22Rv1 (cell line): Measurements from ENCODE around the gene GJB2.

ENCODE experiments used
- H3K27ac ChIP-seq: fragments of 450-650 bp; 2 replicates; pipeline ENCODE4 v1.5.1; 2017
- CTCF ChIP-seq: fragments of 450-650 bp; IDR thresholded peaks from 2 replicates; pipeline ENCODE4 v1.5.1; 2017; ENCODE audit warnings: mild to moderate bottlenecking
- ZFX ChIP-seq: fragments of 450-650 bp; IDR thresholded peaks from 2 replicates; pipeline ENCODE4 v1.6.1; 2017; ENCODE audit warnings: antibody characterized with exemption, borderline replicate concordance

Gene GJB2

GRCh38 chr13:20175907-20176652 lies 16.7 kb downstream of the GJB2 start:
- TF ChIP-seq ZFX (no peak), CTCF (no peak)
- no peak overlapping the region for H3K27ac ChIP-seq

GRCh38 chr13:20175406-20175794 lies 17.3 kb downstream of the GJB2 start:
- TF ChIP-seq CTCF (no peak), ZFX (no peak)
- no peak overlapping the region for H3K27ac ChIP-seq

DNA sequence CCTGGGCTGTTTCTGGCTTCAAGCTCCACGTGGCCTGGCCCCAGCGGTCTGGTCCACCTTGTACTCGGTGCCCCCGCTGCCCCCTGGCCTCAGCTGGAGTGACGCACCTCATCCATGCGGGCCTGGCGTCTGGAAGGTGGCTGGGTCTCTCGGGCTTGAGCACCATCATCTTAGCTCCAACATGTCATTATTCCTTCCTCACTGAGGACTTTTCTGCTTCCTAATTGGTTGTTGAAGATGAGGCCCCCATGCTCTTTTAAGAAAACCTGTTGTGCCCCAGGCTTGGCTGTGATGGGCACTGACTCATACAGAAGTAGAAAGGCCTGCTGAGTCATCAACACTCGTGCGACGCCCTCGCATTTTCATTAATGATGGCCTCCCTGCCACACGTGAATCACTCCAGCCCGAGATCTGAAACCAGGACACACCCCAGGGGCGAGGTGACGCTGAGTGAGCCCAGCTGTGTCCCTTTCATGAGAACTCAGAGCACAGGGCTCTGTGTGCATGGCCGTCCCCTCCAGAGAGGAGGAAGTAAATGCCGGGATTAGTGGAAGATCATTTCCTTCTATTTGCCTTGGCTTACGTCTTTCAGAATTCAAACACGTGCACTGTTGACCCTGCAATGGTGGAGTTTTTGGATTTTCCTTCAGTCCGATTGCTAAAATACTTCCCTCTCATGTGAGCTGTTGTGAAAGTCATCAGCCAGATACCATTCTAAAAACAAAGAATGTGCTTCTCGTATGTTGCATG lies 17.9 kb downstream of the GJB2 start:
- H3K27ac ChIP-seq, result no peak overlapping the region
- no peak for TF ChIP-seq ZFX
- no peak for TF ChIP-seq CTCF

GRCh38 chr13:20173116-20173746 lies 19.5 kb downstream of the GJB2 start:
- TF ChIP-seq CTCF (no peak), ZFX (no peak)
- no peak overlapping the region for H3K27ac ChIP-seq

GRCh38 chr13:20171364-20171763 lies 21.4 kb downstream of the GJB2 start:
- TF ChIP-seq CTCF (no peak), ZFX (no peak)
- H3K27ac ChIP-seq, result no peak overlapping the region

DNA sequence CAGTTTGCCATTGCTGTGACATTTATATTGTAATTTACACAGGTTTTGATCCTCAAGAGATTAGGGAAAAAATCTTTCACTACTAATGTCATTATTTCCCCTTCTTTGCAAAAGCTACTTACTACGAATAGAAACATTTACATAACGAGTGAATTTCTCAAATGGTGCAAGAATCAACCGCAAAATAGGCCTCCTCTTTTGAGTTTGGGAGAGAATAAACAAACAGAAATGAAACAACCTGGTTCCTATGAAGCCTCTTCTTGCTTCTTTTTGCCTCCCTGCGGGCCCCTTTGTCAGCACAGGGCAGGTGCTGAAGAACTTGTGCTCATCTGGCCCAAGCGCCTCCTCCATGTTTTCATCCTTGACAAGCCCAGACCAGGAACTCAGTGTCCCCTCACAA lies 21.8 kb downstream of the GJB2 start:
- TF ChIP-seq CTCF, result no peak
- TF ChIP-seq ZFX, result no peak
- no peak overlapping the region for H3K27ac ChIP-seq

- no peak overlapping the region for H3K27ac ChIP-seq
- TF ChIP-seq CTCF (no peak), ZFX (no peak)
Observed at GRCh38 chr13:20168396-20168795, 24.3 kb downstream of the GJB2 start.
